GM12892 (cell line): ENCODE results near the gene BSN. TPM values are rescaled to one million over a fixed set of nuclear protein-coding genes. Genes with fewer than 3 reads are reported as not detected.

Experiments
- DNase-seq: peaks from one replicate; pipeline ENCODE4 v3.0.0; 2011; ENCODE audit not compliant: insufficient read length
- FAIRE-seq: peaks from 2 replicates; lab custom pipeline; 2011; peaks lifted over from hg19 to GRCh38; lab: Jason Lieb, UNC
- POLR2A ChIP-seq: IDR thresholded peaks from 2 replicates; pipeline ENCODE4 v1.6.1; 2011; ENCODE audit warnings: low read depth, low read length, control low read depth
- POLR2AphosphoS5 ChIP-seq: IDR thresholded peaks from 2 replicates; pipeline ENCODE4 v1.6.1; 2011; ENCODE audit warnings: low read depth, low read length, control low read depth
- TAF1 ChIP-seq: IDR thresholded peaks from 2 replicates; pipeline ENCODE4 v1.6.1; 2011; ENCODE audit warnings: low read depth, mild to moderate bottlenecking, control low read depth, low read length, borderline replicate concordance
- polyA plus RNA-seq: library from polyadenylated mRNA; unstranded; fragments of >200 nt; gene quantifications from one replicate; pipeline ENCODE4 v1.2.1, GENCODE V29; 2012; ENCODE audit warnings: missing spikeins, inconsistent platforms; ENCODE audit not compliant: missing spikeins

The BSN gene, protein sequence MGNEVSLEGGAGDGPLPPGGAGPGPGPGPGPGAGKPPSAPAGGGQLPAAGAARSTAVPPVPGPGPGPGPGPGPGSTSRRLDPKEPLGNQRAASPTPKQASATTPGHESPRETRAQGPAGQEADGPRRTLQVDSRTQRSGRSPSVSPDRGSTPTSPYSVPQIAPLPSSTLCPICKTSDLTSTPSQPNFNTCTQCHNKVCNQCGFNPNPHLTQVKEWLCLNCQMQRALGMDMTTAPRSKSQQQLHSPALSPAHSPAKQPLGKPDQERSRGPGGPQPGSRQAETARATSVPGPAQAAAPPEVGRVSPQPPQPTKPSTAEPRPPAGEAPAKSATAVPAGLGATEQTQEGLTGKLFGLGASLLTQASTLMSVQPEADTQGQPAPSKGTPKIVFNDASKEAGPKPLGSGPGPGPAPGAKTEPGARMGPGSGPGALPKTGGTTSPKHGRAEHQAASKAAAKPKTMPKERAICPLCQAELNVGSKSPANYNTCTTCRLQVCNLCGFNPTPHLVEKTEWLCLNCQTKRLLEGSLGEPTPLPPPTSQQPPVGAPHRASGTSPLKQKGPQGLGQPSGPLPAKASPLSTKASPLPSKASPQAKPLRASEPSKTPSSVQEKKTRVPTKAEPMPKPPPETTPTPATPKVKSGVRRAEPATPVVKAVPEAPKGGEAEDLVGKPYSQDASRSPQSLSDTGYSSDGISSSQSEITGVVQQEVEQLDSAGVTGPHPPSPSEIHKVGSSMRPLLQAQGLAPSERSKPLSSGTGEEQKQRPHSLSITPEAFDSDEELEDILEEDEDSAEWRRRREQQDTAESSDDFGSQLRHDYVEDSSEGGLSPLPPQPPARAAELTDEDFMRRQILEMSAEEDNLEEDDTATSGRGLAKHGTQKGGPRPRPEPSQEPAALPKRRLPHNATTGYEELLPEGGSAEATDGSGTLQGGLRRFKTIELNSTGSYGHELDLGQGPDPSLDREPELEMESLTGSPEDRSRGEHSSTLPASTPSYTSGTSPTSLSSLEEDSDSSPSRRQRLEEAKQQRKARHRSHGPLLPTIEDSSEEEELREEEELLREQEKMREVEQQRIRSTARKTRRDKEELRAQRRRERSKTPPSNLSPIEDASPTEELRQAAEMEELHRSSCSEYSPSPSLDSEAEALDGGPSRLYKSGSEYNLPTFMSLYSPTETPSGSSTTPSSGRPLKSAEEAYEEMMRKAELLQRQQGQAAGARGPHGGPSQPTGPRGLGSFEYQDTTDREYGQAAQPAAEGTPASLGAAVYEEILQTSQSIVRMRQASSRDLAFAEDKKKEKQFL (N-terminal part only)
- polyA plus RNA-seq, result 0.08 TPM

DNA sequence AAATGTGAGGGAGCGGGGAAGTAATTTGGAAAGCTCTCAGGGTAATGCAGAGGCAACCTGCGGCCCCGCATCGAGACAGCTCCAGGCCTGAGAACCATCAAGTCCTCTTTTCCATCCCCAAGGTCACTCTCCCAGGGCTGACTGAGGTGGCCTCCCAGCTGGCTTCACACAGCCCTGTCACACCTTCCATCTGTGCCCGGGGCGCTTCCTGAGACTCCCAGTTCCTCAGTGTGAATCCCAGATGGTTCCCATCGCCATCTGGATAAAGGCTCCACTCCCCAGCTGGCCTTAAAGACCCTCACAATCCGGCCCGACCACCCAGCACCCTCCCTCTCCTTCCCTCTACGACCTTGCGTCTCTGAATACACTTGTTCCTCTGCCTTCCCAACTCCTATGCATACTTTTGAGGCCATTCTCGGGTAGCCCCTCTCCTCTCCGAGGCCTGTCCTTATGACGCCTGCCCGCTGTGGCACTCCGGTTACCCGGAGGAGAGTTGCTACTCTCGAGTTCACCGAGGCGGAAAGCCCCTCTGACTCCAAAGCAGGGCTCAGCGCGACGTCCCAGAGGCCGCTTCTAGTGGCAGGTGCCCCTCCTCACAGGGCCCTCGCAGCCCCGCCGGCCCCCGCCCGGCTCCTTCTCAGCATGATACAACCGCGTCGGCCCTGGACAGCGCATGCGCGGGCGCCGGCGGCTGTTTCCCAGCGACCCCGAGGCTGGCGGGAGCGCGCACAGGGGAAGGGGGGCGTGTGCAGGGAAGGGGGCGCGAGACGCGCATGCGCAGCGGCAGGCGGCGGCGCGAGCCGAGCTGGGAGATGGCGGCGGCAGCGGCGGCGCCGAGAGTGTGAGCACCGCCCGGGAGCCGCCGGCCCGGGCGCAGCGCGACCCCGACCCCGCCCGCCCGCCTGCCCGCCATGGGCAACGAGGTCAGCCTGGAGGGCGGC is at the start of gene BSN:
Gene BSN (plus strand): TSS at position 786 of the 941 bp plus-strand sequence. CDS start 126 bp downstream, at position 912.
- DNase-seq (peak; percentile 99), FAIRE-seq (peak; percentile 95)
- TF ChIP-seq POLR2A, result no peak
- no peak for TF ChIP-seq POLR2AphosphoS5
- TF ChIP-seq TAF1, result no peak

DNA sequence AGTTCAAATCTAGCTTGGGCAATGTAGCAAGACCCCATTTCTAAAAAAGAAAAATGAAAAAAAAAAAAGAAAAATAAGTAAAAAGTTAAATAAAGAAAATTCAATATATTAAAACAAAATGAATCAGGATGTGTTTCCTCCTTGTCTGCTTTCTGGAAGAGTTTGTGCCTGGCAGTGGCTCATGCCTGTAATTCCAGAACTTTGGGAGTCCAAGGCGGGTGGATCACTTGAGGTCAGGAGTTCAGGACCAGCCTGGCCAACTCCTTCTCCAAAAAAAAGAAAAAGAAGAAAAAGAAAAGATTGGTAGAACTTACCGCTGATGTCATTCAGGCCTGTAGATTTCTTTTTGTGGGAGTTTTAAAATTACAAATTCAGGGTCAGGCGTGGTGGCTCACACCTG is 47.4 kb upstream of the BSN start:
- TF ChIP-seq POLR2AphosphoS5 (no peak), POLR2A (no peak), TAF1 (no peak)
- FAIRE-seq (no peak), DNase-seq (no peak)

DNA sequence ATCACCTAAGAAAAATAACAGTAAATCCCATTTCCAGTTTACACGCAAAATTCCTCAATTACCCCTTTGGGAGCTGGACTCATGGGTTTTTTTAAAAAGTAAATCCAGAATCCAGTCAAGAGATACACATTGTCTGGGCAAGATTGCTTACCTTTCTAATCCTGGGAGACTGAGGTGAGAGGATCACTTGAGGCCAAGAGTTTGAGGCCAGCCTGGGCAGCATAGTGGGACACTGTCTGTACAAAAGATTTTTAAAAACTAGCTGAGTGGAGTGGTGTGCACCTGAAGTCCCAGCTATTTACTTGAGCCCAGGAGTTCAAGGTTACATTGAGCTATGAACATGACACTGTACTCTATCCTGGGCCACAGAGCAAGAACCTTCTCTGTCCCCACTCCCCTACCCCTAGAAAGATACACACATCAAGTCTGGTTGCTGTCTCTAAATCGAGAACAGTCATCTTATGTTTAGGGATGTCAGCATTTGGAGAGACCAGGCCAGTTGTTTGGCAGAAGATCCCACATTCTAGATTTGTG is 45.2 kb upstream of the BSN start:
- TF ChIP-seq TAF1, result no peak
- TF ChIP-seq POLR2A, result no peak
- TF ChIP-seq POLR2AphosphoS5, result no peak
- no peak for FAIRE-seq
- DNase-seq, result no peak

DNA sequence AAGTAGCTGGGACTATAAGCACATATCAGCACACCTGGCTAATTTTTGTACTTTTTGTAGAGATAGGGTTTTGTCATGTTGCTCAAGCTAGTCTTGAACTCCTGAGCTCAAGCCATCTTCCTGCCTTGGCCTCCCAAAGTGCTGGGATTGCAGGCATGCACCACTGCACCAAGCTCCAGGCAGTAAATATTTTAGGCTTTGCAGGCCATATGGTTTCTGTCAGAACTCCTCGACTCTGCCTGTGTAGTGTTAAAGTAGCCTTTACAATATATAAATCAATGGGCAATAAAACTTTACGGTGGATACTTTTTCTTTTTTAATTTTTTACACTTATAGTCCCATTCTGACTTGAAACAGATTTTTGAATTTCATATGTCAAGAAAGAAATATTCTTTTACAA is 42.6 kb upstream of the BSN start:
- no peak for DNase-seq
- FAIRE-seq, result no peak
- TF ChIP-seq POLR2AphosphoS5 (no peak), POLR2A (no peak), TAF1 (no peak)

DNA sequence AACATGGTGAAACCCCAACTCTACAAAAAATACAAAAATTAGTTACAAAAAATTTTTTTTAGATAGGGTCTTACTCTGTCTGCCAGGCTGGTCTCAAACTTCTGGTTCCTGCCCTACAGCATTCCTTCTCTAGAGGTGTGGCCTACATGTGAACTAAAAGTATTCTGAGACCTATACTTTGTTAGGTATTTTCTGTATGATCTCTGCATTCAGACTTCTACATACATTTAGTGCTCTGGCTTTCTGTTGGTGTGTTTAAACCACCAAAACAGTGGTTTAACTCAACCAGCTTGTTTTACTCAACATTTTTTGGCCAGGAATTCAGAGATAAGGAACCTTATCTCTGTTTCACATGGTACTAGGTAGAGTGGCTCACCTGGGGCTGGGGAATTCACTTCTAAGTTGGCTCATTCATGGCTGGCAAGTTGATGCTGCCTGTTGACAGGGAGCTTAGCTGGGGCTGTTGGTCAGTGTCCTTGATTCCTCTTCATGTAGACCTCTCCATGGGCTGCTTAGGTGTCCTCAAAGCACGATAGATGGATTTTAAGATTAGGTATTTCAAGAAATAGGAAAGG is 41.4 kb upstream of the BSN start:
- DNase-seq (no peak), FAIRE-seq (no peak)
- TF ChIP-seq POLR2AphosphoS5, result no peak
- TF ChIP-seq POLR2A, result no peak
- no peak for TF ChIP-seq TAF1

DNA sequence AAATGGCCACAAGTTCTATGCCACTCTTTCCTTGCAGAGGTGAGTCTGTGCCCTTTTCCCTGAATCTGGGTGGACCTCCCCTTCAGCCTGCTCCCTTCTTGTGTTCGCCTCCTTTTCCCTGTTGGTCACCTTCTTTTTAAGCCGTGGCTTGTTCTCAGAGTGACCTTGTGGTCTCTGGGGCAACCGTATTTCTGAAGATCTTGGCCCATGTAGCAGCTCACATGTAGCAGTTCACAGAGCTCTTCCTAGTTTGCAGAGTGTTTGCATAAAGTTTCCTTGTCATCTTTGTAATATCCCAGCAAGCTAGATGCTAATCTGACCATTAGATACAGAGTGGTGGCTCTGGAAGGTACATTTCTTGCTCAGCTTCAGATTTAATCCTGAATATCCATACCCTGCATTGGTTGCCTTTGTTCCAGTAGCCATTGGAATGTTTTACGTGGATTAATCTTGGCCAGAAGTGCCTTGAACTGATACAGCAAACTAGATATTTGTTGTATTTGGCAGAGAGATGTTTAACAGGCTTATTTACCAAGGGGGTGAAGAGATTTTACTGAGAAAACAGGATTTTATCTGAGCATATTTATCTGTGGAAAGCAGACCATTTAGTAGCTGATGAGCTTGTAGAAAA is 40.7 kb upstream of the BSN start:
- peak; percentile 27 for FAIRE-seq

DNA sequence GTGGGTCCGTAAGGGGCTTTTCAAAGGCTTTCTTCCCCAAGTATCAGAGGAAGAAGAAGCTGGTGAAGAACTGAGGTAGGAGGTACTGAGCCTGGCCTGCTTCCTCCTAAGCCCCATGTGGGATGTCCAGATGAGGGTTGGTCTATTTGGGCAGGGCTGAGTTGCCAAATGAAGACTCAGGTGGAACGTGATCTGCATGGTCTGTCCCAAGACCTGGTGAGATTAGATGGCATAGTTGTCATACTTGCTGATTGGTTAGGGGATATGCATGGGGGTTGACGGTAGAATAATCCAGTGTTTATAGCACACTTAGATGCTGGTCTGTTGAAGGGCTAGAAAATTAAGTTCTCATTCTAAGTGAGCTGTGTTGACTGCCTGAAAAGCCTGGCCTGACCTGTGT is 36.3 kb upstream of the BSN start:
- FAIRE-seq, result no peak
- no peak for TF ChIP-seq TAF1
- no peak for TF ChIP-seq POLR2A
- TF ChIP-seq POLR2AphosphoS5, result no peak
- DNase-seq, result no peak

More for the DNA sequence above, 40.7 kb upstream of the BSN start:
- DNase-seq, result no peak
- TF ChIP-seq POLR2AphosphoS5 (no peak), POLR2A (no peak), TAF1 (no peak)

DNA sequence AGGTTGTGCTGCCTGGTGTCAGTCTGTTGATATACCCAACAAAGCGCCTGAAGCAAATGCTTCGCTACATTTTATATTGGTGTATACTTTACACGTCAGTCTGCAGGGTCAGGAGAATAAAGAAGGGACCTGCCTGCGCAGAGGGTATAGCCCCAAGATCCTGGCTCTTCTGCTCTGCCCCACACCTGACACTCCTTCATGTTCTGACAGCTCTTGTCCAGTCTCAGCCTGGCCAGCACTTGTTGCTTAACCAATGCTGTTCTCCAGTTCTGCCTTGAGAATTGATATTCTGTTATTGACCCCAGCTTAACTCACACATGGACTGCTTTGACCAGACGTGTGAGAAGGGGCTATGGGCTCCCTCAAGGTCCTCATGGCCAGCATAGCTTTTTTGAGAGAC is 35.8 kb upstream of the BSN start:
- FAIRE-seq, result no peak
- TF ChIP-seq TAF1, result no peak
- TF ChIP-seq POLR2AphosphoS5, result no peak
- no peak for TF ChIP-seq POLR2A

DNA sequence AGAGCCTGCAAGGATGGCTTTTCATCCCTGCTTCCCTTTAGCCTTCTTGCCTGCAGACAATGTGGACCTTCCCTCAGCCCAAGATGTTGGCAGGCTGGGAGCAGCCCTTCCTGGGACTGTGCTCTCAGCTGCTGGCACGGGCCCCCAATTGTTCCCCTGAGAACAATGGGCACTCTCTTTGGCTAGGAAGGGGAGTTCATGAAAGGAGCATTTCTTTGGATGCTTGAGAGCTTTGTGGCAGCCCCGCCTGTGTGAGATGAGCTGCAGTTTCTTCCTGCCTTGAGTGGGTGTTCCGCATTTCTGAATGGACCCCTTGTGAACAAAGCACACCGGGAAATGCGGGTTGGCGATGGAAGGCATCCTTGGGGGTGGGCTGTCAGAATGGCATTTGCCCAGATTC is 35.0 kb upstream of the BSN start:
- FAIRE-seq (no peak), DNase-seq (no peak)
- no peak for TF ChIP-seq POLR2AphosphoS5
- TF ChIP-seq TAF1, result no peak
- no peak for TF ChIP-seq POLR2A

More for the DNA sequence above, 35.8 kb upstream of the BSN start:
- DNase-seq, result no peak
